ENCODE results near the gene SLC6A20.
"Not testable (repeated sequence)": the region's sequence is repeated elsewhere in the genome, so short reads cannot be mapped to it uniquely, and the experiment has no call there.

Gene SLC6A20

GRCh38 chr3:45777746-45778386, 18.5 kb downstream of the SLC6A20 start:
- DNase-seq, result no peak

- DNase-seq, result no peak
These were observed 19.1 kb downstream of the SLC6A20 start for GRCh38 chr3:45777111-45777745.

- no peak for DNase-seq
These were observed 19.7 kb downstream of the SLC6A20 start for GRCh38 chr3:45776611-45777010.

GRCh38 chr3:45776301-45776595, 20.1 kb downstream of the SLC6A20 start:
- no peak for DNase-seq

- DNase-seq, result no peak
These were observed 20.6 kb downstream of the SLC6A20 start for GRCh38 chr3:45775571-45776300.

- DNase-seq, result no peak
These were observed 21.5 kb downstream of the SLC6A20 start for GRCh38 chr3:45774581-45775521.

GRCh38 chr3:45773714-45774449, 22.5 kb downstream of the SLC6A20 start:
- no peak for DNase-seq

GRCh38 chr3:45773072-45773471, 23.3 kb downstream of the SLC6A20 start:
- DNase-seq, result no peak

- no peak for DNase-seq
These were observed 23.8 kb downstream of the SLC6A20 start for GRCh38 chr3:45772341-45773035.

GRCh38 chr3:45771831-45772230, 24.5 kb downstream of the SLC6A20 start:
- DNase-seq, result no peak

GRCh38 chr3:45771166-45771775, 25.1 kb downstream of the SLC6A20 start:
- no peak for DNase-seq

GRCh38 chr3:45765958-45766357, 30.4 kb downstream of the SLC6A20 start:
- no peak for DNase-seq

- no peak for DNase-seq
These were observed 31.0 kb downstream of the SLC6A20 start for GRCh38 chr3:45765266-45765851.

GRCh38 chr3:45763303-45763675, 33.0 kb downstream of the SLC6A20 start:
- DNase-seq, result no peak

- no peak for DNase-seq
These were observed 33.6 kb downstream of the SLC6A20 start for GRCh38 chr3:45762647-45763302.

GRCh38 chr3:45761831-45762230, 34.5 kb downstream of the SLC6A20 start:
- DNase-seq, result no peak

GRCh38 chr3:45760878-45761711, 35.2 kb downstream of the SLC6A20 start:
- no peak for DNase-seq

- DNase-seq, result no peak
These were observed 36.5 kb downstream of the SLC6A20 start for GRCh38 chr3:45759851-45760250.

GRCh38 chr3:45758871-45759270, 37.5 kb downstream of the SLC6A20 start:
- DNase-seq, result no peak

- DNase-seq, result not testable (repeated sequence)
These were observed 39.2 kb downstream of the SLC6A20 start for GRCh38 chr3:45757141-45757540.
